BLaER1 treated with 17β-estradiol and CSF1 and Interleukin-3, amounts not matched to agents 10 nM and 100 nM (cell line): Measurements from ENCODE around the gene DCTN4.
A peak's percentile ranks its signal among the peaks of the same experiment; 100 is the strongest.

Source experiments
- H3K27ac ChIP-seq, 11 experiments: shearing (Covaris generic); formaldehyde crosslinking; 2 replicates each; pipeline ENCODE4 v1.8.1; 2022
- H3K27me3 ChIP-seq, 11 experiments: shearing (Covaris generic); formaldehyde crosslinking; 2 replicates each; pipeline ENCODE4 v1.8.1; 2022
- H3K36me3 ChIP-seq, 11 experiments: shearing (Covaris generic); formaldehyde crosslinking; 2 replicates each; pipeline ENCODE4 v1.8.1; 2022
- H3K4me1 ChIP-seq, 10 experiments: shearing (Covaris generic); formaldehyde crosslinking; 2 replicates each; pipeline ENCODE4 v1.8.1; 2022
- H3K4me2 ChIP-seq, 11 experiments: shearing (Covaris generic); formaldehyde crosslinking; 2 replicates each; pipeline ENCODE4 v1.8.1; 2022
- H3K4me3 ChIP-seq, 10 experiments: shearing (Covaris generic); formaldehyde crosslinking; 2 replicates each; pipeline ENCODE4 v1.8.1; 2022
- H3K9ac ChIP-seq, 11 experiments: shearing (Covaris generic); formaldehyde crosslinking; 2 replicates each; pipeline ENCODE4 v1.8.1; 2022
- H3K9me3 ChIP-seq, 11 experiments: shearing (Covaris generic); formaldehyde crosslinking; replicated peaks in 1 of 11; 2 replicates each; pipeline ENCODE4 v1.8.1; 2022
- H4K20me1 ChIP-seq, 11 experiments: shearing (Covaris generic); formaldehyde crosslinking; 2 replicates each; pipeline ENCODE4 v1.8.1; 2022
- Cebpa-rat ChIP-seq, 11 experiments: shearing (Covaris generic); IDR thresholded peaks; 2 replicates each; pipeline ENCODE4 v1.8.1; 2022

The DCTN4 gene

GRCh38 chr5:150774145-150774544, 15.3 kb upstream of the DCTN4 start:
- peaks cover 0 to under 1% (median 0%) of the 10 kb centered on the region in 11 experiments; a peak in 1 of 22 replicates for H4K20me1 ChIP-seq
- TF ChIP-seq Cebpa-rat (IDR thresholded peaks at IDR 0.05) = no peak
- H3K4me1 ChIP-seq = peaks cover 37 to 55% (median 45%) of the 10 kb centered on the region in 10 experiments
- H3K36me3 ChIP-seq = no peaks in the 10 kb centered on the region
- H3K4me2 ChIP-seq = peak overlapping the region in 8 of 11 experiments; percentile 11 to 63 (median 28); a peak in 12 of 22 replicates
- peak overlapping the region in 3 of 11 experiments; percentile 1 to 46 (median 20); a peak in 5 of 22 replicates for H3K27ac ChIP-seq
- peaks cover 8 to 32% (median 20%) of the 10 kb centered on the region in 11 experiments; a peak in 17 of 22 replicates for H3K9me3 ChIP-seq
- peak overlapping the region in 1 of 11 experiments; percentile 16; a peak in 1 of 22 replicates for H3K9ac ChIP-seq
- H3K27me3 ChIP-seq = no peaks in the 10 kb centered on the region
- no peak overlapping the region for H3K4me3 ChIP-seq

GRCh38 chr5:150771034-150771795, 12.4 kb upstream of the DCTN4 start:
- Histone ChIP-seq H3K9me3 (peaks cover 8 to 32% (median 20%) of the 10 kb centered on the region in 11 experiments; a peak in 17 of 22 replicates), H3K36me3 (no peaks in the 10 kb centered on the region), H3K9ac (peak overlapping the region in 7 of 11 experiments; percentile 1 to 48 (median 20); a peak in 7 of 22 replicates), H3K27me3 (no peaks in the 10 kb centered on the region), H3K4me1 (peaks cover 25 to 58% (median 45%) of the 10 kb centered on the region in 10 experiments), H4K20me1 (no peaks in the 10 kb centered on the region), H3K27ac (peak overlapping the region in 10 of 11 experiments; percentile 18 to 98 (median 64); a peak in 20 of 22 replicates), H3K4me2 (peak overlapping the region; percentile 40 to 71 (median 52); a peak in 21 of 22 replicates), H3K4me3 (0 out of 20 replicates have a peak overlapping the region, but pooled peaks of 1 of the 10 experiments have one; percentile 1)
- no peak for TF ChIP-seq Cebpa-rat (IDR thresholded peaks at IDR 0.05)

- H3K9ac ChIP-seq = peak overlapping the region in 9 of 11 experiments; percentile 8 to 88 (median 43); a peak in 10 of 22 replicates
- H3K4me1 ChIP-seq = peaks cover 72 to 86% (median 80%) of the 10 kb centered on the region in 10 experiments
- peaks cover 6 to 20% (median 9%) of the 10 kb centered on the region in 11 experiments; a peak in 17 of 22 replicates for H3K9me3 ChIP-seq
- TF ChIP-seq Cebpa-rat (IDR thresholded peaks at IDR 0.05) = no peak
- H3K4me2 ChIP-seq = peak overlapping the region; percentile 53 to 93 (median 85)
- H3K27ac ChIP-seq = peak overlapping the region; percentile 88 to 99 (median 98)
- H3K27me3 ChIP-seq = no peaks in the 10 kb centered on the region
- H4K20me1 ChIP-seq = no peaks in the 10 kb centered on the region
- no peak overlapping the region for H3K4me3 ChIP-seq
- no peaks in the 10 kb centered on the region for H3K36me3 ChIP-seq
These were observed 7.4 kb upstream of the DCTN4 start for GRCh38 chr5:150766251-150766650.

GRCh38 chr5:150765799-150766169, 7.0 kb upstream of the DCTN4 start:
- no peaks in the 10 kb centered on the region for H4K20me1 ChIP-seq
- peaks cover 4 to 17% (median 8%) of the 10 kb centered on the region in 11 experiments; a peak in 16 of 22 replicates for H3K9me3 ChIP-seq
- H3K4me2 ChIP-seq = peak overlapping the region; percentile 75 to 93 (median 85)
- H3K4me3 ChIP-seq = peak overlapping the region in 5 of 10 experiments; percentile 3 to 51 (median 21); a peak in 6 of 20 replicates
- TF ChIP-seq Cebpa-rat (IDR thresholded peaks at IDR 0.05) = no peak
- peaks cover 75 to 86% (median 80%) of the 10 kb centered on the region in 10 experiments for H3K4me1 ChIP-seq
- peak overlapping the region; percentile 76 to 88 (median 81); a peak in 19 of 22 replicates for H3K9ac ChIP-seq
- no peaks in the 10 kb centered on the region for H3K27me3 ChIP-seq
- peak overlapping the region; percentile 88 to 99 (median 98); a peak in 21 of 22 replicates for H3K27ac ChIP-seq
- no peaks in the 10 kb centered on the region for H3K36me3 ChIP-seq

GRCh38 chr5:150765011-150765798, 6.4 kb upstream of the DCTN4 start:
- Histone ChIP-seq H3K36me3 (no peaks in the 10 kb centered on the region), H3K4me1 (peaks cover 69 to 86% (median 78%) of the 10 kb centered on the region in 10 experiments), H3K27ac (peak overlapping the region; percentile 88 to 99 (median 98)), H3K4me2 (peak overlapping the region; percentile 75 to 93 (median 85)), H4K20me1 (no peaks in the 10 kb centered on the region), H3K4me3 (peak overlapping the region in 7 of 10 experiments; percentile 6 to 51 (median 34); a peak in 10 of 20 replicates), H3K27me3 (no peaks in the 10 kb centered on the region), H3K9me3 (peaks cover under 1 to 12% (median 2%) of the 10 kb centered on the region in 11 experiments; a peak in 16 of 22 replicates), H3K9ac (peak overlapping the region; percentile 76 to 88 (median 81); a peak in 21 of 22 replicates)
- TF ChIP-seq Cebpa-rat (IDR thresholded peaks at IDR 0.05) = no peak

- peak overlapping the region; percentile 88 to 99 (median 98) for H3K27ac ChIP-seq
- H4K20me1 ChIP-seq = no peaks in the 10 kb centered on the region
- H3K4me3 ChIP-seq = peak overlapping the region in 6 of 10 experiments; percentile 6 to 51 (median 34); a peak in 8 of 20 replicates
- H3K36me3 ChIP-seq = no peaks in the 10 kb centered on the region
- TF ChIP-seq Cebpa-rat (IDR thresholded peaks at IDR 0.05) = 0 out of 22 replicates have a peak, but pooled peaks of 3 of the 11 experiments have one; percentile 23 to 48 (median 25)
- peaks cover 0 to 5% (median 0%) of the 10 kb centered on the region in 11 experiments; a peak in 7 of 22 replicates for H3K9me3 ChIP-seq
- peak overlapping the region; percentile 76 to 88 (median 81); a peak in 21 of 22 replicates for H3K9ac ChIP-seq
- no peaks in the 10 kb centered on the region for H3K27me3 ChIP-seq
- peak overlapping the region; percentile 75 to 93 (median 85) for H3K4me2 ChIP-seq
- peaks cover 71 to 92% (median 81%) of the 10 kb centered on the region in 10 experiments for H3K4me1 ChIP-seq
These were observed 5.7 kb upstream of the DCTN4 start for GRCh38 chr5:150764530-150764929.

- H4K20me1 ChIP-seq = no peaks in the 10 kb centered on the region
- peak overlapping the region; percentile 88 to 99 (median 98) for H3K27ac ChIP-seq
- peaks cover 0 to 9% (median 0%) of the 10 kb centered on the region in 11 experiments; a peak in 2 of 22 replicates for H3K9me3 ChIP-seq
- peak overlapping the region; percentile 76 to 88 (median 81); a peak in 21 of 22 replicates for H3K9ac ChIP-seq
- TF ChIP-seq Cebpa-rat (IDR thresholded peaks at IDR 0.05) = peak in 10 of 11 experiments; percentile 26 to 94 (median 77); a peak in 16 of 22 replicates
- H3K27me3 ChIP-seq = no peaks in the 10 kb centered on the region
- H3K36me3 ChIP-seq = no peaks in the 10 kb centered on the region
- H3K4me1 ChIP-seq = peaks cover 77 to 93% (median 86%) of the 10 kb centered on the region in 10 experiments
- H3K4me3 ChIP-seq = peak overlapping the region in 3 of 10 experiments; percentile 12 to 41 (median 34); a peak in 3 of 20 replicates
- peak overlapping the region; percentile 75 to 93 (median 85) for H3K4me2 ChIP-seq
These were observed 4.4 kb upstream of the DCTN4 start for GRCh38 chr5:150763023-150763769.
